ENCODE results near the gene AP3D1. TPM values are rescaled to one million over a fixed set of nuclear protein-coding genes. Genes with fewer than 3 reads are reported as not detected.
"Not testable (repeated sequence)": the region's sequence is repeated elsewhere in the genome, so short reads cannot be mapped to it uniquely, and the experiment has no call there.

The AP3D1 gene
- total RNA-seq, 1 donor from 2014 or later = 114 TPM

DNA sequence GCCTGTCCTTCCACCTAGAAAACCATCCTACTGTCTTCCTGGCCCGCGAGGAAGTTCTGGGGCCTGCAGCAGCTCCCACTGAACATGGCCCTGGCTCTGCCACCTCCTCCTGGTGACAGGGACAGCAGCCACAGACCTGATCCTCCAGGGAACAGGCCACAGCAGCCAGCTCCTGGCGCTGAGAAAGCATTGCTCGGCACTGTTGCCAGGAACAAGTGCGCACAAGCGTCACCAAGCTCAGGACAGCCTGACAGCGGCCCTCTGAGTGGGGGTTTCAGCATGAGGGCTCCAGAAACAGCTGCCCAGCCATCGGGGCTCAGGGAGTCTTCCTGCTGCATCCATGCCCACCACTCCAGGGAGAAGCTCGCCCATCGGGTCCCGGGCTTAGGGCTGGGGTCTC lies 21.9 kb downstream of the AP3D1 start:
- DNase-seq (ENCODE audit: low read depth) = no peak

DNA sequence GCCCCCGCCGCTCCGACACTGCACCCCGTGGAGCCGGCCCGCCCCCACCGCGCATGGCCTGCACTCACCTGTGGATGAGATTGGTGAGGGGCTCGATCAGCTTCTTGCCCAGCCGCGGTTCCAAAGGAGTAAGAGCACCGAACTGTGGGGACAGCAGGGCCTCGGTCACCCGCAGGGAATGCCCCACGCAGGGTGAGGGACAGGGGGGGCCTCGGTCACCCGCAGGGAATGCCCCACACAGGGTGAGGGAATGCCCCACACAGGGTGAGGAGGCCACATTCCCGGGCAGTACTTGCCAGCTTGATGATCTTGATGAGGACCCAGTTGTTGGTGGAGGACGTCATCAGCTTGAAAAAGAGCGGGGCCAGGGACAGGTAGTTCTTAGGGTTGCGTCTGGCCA lies 22.3 kb downstream of the AP3D1 start:
- DNase-seq (ENCODE audit: low read depth) = no peak

DNA sequence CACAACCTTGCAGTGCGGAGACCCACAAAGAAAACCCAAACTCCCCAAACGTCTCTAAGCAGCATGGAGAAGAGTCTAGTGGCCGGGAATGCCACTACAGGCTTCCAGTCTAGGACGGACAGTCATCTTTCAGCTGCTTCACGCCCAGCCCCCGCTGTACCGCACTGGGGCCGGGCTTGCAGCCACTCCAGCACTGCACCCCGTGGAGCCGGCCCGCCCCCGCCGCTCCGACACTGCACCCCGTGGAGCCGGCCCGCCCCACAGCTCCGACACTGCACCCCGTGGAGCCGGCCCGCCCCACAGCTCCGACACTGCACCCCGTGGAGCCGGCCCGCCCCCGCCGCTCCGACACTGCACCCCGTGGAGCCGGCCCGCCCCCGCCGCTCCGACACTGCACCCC lies 23.1 kb downstream of the AP3D1 start:
- DNase-seq (ENCODE audit: low read depth) = not testable (repeated sequence)

DNA sequence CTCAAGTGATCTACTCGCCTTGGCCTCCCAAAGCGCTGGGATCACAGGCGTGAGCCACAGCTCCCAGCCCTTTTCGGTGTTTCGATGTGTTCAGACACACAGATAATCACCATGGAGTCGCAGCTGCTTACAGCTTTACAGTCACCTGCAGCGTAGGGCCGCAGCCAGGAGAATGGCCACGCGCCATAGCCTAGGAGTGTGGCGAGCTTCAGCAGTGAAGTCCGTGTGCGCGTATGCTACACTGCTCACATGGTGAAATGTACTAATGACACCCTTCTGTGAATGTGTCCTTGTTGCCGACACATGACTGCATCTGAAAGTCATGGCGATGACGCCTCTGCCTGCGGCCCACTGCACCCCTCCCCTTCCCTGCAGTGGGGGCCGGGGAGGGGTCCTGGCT lies 23.6 kb downstream of the AP3D1 start:
- no peak for DNase-seq (ENCODE audit: low read depth)

DNA sequence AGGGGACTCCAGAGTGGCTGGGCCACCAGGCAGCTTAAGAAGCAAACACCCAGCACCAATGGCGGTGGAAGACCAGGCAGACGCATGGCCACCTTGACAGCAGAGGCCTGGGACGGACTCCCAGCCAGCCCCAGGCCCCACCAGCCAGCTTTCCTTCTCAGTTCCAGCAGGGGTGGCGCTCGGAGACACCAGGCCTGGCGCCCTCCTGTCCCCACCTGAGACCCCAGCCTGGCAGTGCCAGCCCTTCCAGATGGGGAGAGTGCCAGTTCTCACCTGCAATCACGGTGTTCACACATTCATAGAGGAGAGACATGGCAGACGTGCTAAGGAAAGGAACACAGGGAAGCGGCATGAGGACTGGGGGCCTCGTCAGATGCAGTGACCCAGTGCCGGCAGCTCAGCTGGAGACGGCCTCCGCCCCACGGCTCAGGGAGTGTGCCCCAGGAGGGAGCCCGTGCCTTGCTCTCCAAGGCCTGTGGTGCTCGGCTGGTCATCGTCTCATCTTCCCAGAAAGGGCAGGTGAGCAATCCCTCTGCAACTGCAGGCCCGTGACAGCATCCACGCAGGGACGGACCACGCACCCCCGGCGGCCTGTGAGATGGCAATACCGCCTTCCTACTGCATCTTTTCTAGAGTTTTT lies 24.4 kb downstream of the AP3D1 start:
- DNase-seq (ENCODE audit: low read depth) = no peak

DNA sequence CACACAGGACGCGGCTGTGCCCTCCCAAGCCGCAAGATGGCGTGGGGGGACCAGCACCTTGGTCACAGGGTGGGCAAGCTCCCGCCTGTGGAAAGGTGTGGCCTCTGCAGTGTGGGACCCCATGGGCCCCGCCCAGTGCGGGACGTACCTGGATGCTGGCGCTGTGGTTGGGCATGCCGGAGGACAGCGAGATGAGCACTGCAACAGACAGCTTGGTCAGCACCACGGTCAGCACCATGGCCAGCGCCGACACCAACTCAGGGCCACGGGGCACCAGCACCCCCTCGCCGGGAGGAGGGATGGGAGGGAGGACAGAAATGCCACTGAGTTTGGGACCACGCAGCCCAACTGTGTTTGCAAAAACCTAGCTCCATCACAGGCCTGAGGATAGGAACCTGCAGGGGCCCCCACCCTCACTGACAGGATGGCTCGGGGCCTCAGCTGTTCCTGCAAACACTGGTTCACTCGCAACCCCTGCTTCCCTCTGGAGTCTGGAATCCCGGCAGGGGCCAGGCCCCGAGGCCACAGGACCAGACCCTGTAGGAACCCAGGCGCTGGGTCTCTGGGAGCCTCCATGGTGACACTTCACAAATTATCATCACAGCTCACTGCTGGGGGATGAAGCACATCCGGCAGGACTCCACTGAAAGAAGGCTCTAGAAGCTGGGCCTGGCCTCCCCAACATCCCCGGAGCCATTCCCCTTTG lies 27.5 kb downstream of the AP3D1 start:
- DNase-seq (ENCODE audit: low read depth) = peak; percentile 26

DNA sequence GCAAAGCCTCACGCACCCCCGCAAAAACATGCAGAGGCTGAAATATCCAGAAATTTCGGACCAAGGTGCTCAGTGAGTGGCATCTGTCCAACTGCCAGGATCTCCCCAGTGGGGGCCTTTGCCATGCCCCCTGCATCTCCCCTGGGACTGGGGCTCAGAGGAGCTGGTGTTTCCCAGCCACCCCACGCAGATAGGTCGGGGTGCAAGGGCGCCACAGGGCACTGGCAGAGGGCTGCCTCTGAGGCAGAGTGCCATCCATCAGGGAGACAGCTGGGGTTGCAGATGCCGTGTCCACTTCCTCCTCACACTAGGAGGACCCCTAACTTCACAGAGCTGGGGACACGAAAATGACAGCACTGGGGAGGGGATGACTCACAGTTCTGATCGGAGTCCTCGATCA lies 28.4 kb downstream of the AP3D1 start:
- no peak for DNase-seq (ENCODE audit: low read depth)

DNA sequence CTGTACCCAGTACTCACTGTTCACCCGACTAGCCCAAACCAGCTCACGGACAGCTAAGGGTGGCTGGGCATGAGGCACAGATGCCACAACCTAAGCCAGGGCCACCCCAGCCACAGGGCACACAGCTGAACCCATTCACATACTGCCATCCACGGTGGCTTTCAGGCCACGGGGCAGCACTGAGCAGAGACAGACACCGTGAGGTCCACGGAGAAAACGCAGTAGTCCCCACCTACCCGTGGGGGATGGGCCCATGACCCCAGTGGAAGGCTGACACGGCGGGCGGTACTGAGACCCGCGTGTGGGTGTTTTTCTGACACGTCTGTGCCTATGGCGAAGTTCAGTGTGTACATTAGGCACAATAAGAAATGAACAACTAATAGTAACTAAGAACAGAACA lies 29.1 kb downstream of the AP3D1 start:
- DNase-seq (ENCODE audit: low read depth) = no peak

DNA sequence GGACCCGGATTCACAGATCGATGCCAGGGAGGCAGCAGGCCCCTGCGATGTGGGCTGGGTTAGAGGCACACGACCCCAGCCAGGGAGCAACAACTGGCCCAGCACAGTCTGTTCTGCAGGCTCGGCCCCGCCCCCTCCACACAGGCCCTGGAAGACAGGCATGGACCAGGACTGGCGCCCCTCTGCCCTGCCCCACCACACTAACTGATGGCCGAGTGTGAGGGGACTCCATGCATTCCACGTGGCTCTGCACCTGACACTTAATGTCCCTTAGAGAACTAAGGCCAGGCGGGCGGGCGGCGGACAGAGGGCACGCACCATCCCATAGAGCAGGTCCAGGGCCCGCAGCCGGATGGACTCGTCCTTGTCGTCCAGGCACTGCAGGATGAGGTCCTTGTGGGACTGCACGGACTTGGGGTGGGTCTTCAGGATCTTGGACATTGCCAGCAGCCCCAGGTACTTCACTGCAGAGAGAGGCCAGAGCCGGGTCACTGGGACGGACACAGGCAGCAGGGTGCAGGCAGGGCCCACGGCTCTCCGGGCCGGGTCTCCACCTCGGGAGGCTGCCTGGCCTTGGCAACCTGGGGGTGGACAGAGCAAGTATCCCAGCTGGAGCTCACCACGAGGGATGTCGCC lies 29.8 kb downstream of the AP3D1 start:
- DNase-seq (ENCODE audit: low read depth) = no peak

DNA sequence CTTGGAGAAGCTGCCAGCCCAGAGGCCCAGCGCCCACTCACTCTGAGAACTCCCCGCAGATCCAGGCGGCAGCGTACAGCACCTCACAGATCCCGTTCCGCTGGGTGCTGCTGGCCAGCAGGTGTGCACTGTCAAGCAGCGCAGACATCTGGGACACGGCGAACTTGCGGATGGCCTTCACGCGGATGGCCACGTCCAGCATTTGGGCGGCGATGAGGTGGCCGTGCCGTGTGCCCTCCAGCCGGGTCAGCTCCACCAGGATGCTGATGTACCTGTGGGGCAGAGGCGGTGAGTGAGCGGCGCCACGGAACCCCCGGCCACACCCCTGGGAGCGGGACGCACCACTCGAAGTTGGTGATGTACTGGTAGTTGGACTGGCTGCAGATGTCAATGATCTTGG lies 30.5 kb downstream of the AP3D1 start:
- DNase-seq (ENCODE audit: low read depth) = no peak

DNA sequence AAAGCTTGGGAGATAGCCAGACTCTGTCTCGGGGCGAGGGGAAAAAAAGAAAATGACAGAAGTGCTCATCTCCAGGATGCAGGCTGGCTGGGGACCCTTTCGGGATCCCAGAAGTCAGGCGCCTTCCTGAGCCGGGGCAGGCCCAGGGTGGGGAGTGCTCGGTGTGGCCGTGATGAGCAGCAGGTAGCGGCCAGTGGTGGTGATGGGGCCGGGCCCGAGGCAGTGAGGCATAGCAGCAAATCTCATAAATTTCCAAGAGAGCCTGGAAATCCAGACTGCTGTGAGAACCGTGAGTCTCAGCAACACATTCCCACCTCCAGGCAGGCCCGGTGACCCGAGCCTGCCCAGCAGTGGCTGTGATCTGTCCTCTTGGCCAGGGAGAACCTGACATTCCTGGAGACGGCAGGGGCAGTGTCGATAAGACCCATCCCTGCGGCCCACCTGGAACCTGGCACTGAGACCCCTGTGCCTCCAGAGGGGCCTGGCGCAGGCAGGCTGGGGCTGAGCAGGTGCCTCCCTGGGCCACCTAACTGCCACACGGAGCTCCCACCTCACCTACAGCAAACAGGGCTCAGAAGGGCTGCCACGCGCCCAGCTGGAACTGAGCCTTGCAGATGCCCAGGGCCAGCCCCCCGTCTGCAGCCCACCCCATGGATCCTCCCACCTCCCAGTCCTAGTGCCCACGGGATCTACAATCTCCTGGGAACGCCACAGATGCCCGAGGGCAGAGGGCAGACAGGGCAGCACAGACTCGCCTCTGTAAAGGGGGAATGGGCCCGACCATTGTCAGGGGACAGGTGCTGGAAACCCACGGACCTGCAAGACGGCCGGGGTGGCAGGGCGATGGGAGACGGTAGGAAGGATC lies 31.2 kb downstream of the AP3D1 start:
- DNase-seq (ENCODE audit: low read depth) = no peak

DNA sequence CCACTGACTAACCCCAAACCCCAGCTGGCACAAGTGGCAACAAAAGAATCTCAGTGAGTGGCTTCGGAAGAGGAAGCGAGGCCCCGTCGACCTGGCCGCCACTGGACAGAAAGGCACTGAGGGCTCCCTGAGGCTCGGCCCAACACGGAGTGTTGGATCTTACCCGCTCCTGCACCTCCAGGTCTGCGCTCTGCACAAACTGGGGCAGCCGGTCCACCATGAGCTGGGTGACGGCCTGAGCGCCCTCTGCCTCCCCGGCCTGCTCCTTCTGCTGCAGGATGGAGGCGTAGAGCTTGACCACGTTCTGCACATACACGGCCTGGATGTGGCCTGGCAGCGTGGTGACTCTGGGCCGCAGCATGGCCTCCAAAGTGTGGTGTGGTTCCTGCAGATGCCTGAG lies 32.9 kb downstream of the AP3D1 start:
- no peak for DNase-seq (ENCODE audit: low read depth)

DNA sequence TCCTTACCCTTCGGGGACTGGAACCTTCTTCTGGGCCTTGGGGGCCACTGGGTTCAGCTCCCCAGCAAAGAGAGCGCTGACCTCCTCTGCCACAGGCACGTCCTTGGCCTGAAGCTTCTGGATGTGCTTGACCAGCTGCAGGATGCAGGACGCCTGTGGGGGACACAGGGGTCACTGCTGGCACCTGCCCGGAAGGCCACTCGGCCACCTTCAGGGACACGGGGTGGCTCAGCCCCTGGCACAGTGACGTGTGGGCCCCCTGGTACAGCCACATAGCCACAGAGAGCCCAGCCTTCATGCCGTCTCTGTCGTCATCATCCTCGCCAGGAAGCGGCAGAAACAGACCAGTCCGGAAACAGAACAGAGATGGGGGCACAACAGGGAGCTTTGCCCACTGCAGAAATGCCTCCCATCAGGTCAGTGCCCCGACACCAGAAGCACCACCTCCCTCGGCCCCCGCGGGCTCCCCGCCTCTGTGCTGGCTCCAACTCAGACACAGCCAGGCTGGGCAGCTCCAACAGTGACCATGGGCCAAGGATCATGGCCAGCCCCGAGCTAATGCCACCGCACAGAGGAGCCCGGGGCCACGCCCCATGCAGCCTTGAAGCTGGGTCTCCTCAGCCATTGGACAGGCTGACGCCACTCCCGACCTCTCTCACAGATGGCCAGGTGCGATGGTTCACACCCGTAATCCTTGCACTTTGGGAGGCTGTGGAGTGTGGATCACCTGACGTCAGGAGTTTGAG lies 34.0 kb downstream of the AP3D1 start:
- no peak for DNase-seq (ENCODE audit: low read depth)

DNA sequence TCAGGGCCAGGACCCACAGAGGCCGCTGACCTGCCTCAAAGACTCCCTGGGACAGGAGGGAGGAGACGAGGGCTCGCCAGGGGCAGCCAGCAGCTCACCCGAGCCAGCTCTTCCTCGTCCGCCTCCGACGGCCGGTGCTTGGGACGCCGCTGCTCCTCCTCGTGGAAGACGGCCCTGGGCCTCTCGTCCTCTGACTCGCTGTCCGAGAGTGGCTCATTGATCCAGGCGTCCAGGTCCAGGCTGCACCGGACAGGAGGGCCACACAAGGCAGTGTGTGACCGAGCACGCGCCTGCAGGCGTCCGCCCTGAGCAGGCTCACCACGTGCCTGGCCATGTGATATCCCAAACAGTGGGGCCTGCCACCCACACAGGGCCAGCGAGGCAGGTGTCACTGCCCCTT lies 34.9 kb downstream of the AP3D1 start:
- DNase-seq (ENCODE audit: low read depth) = no peak

DNA sequence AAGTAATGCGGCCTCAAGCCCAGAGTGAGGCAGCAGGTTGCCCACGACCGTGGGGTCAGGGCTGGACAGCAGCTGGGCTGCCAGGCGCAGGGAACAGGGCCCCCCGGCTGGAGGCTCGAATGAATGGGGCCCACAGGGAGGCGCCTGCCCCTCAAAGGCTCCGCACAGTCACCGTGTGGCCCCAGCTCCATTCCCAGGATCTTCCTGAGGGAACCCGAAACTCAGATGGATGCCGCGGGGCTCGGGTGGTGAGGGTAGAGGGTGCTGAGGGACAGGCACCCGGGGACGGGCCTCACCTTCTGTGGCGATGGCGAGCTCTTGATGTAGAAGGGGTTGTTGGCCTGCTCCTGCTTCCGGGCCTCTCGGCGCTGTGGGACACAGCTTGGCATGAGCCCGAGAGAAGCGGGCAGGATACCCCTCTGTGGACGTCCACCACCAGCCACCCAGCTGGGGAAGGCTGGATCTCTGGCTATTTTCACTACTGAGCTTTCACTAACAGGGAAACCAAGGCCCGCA lies 35.4 kb downstream of the AP3D1 start:
- DNase-seq (ENCODE audit: low read depth) = no peak

DNA sequence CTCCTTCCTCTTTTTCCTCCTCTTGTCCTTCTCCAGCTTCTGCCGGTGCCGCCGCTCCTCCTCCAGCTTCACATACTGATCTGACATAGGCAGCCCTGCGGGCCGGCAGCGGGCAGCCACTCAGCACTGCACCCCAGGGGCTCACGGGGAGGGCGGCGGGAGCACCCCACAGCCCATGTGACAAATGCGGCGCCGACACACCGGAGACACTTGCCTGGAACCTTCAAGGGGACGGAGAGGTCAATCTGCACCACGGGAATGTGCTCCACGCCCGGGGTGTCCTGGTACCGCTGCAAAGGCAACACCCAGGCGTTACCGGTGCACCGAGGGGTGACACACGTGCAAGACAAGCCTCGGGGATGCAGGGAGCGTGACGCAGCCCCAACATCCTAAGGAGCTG lies 36.0 kb downstream of the AP3D1 start:
- no peak for DNase-seq (ENCODE audit: low read depth)

DNA sequence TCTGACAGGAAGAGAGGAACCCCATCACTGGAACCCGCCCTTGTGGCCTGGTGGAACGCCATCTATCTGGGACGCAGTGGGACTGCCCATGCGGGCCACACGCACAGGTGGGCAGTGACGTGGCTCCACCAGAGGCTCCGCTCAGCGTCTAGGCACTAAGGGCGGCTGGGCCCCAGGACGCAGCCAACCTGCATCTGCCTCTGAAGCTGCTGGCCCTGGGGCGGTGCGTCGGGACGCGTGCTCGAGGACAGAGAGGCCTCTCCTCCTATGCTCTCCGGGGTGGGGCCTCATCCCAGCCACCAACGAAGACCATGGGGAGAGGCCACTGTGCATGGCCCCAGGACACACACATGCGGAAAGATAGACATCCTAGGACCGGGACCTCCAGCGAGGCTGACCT lies 36.5 kb downstream of the AP3D1 start:
- DNase-seq (ENCODE audit: low read depth) = no peak

DNA sequence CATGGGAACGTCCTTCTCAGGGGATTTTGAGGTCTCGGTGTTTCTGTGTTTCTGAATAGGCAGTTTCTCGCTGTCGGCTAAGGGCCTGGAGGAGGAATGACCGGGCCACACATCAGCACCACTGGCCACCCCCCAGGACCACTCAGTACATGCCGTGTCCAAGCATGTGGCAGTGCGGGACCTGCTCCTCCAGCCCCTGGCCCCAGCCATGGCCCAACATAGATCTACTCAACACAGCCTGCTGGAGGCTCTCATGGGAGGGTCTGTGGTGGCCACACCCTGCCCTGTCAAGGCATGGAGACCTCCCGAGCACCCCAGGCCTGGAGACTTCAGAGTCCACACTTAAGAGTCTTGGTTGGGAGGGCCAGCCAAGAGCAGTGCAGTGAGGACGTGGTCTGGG lies 37.1 kb downstream of the AP3D1 start:
- peak; percentile 42 for DNase-seq (ENCODE audit: low read depth)

DNA sequence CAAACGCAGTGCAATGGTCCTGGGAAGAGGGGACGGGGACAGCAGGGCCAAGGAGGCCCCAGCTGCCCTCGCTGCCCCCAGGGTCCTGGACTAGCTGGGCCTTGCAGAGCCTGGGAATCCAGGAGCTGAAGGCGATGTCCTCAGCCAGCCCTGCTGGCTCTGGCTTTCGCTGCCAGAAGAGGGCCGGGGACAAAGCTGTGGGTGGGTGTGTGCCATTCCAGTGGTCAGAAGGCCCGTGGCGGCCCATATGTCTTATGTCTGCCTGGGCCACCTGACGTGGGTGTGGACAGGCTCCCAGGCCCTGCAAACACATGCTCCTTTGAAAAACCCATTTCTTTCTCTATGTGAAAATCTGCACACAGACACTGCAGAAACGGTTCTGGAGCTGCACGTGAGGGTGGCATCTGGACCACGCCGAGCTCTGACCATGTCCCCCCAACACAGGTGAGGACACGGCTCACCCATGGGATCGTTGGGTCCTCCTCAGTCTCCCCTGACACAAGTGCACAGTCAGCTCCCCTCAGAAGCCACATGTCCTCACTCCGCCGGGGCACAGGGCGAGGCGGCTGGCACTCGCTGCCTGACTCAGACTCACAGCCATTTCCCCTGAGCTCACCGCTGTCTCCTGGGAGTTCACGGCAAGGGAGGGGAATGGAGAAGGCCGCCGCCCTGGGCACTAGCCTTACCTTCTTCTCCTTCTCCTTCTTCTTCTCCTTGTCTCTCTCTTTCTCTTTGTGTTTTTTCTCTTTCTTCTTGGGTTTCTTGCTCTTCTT lies 37.7 kb downstream of the AP3D1 start:
- DNase-seq (ENCODE audit: low read depth) = peak; percentile 94

All from myocyte (in vitro differentiated cells).